HCT116 (cell line): ENCODE measurements around the gene ABHD10. TPM values are rescaled to one million over a fixed set of nuclear protein-coding genes. Genes with fewer than 3 reads are reported as not detected.

Source experiments
- ATAC-seq: fragments of 200-7000 bp; cut with Tn5 transposase; 2 replicates; pipeline ENCODE4 v1.9.1; 2020; ENCODE audit warnings: mild to moderate bottlenecking, moderate library complexity
- BruUV-seq: library from RNA; stranded (reverse); fragments of 400-500 nt; replicated peaks from 2 replicates; lab custom pipeline; 2021; lab: Mats Ljungman, UMichigan
- CTCF ChIA-PET: fragments of 300-600 bp; sonication (Branson Sonifier 250); formaldehyde crosslinking; loops from one replicate; lab custom pipeline; 2021; ENCODE audit warnings: antibody characterized with exemption; lab: Charles Lee
- POLR2A ChIA-PET: fragments of 300-600, 350-600 bp; sonication (Branson Sonifier 250); formaldehyde crosslinking; loops from one replicate; lab custom pipeline; 2021; ENCODE audit warnings: antibody characterized with exemption; lab: Charles Lee
- RAD21 ChIA-PET, 2 experiments: fragments of 300-600 bp; sonication (Branson Sonifier 250); formaldehyde crosslinking; loops; one replicate each; lab custom pipeline; 2023; ENCODE audit warnings: low total read pairs in 2 of 2; ENCODE audit not compliant: uncharacterized antibody in 2 of 2, unreplicated experiment in 2 of 2, low non-redundant PET in 1 of 2; lab: Charles Lee
- DNase-seq: peaks from one replicate; pipeline ENCODE4 v3.0.0-alpha.2; 2010; ENCODE audit warnings: low read depth, low spot score
- H2AFZ ChIP-seq: fragments of 200-600 bp; shearing (Covaris generic), sonication (generic); 2 replicates; pipeline ENCODE4 v1.6.1; 2017; ENCODE audit warnings: low read depth, mixed run types, mixed read lengths, antibody characterized with exemption, low read length; ENCODE audit not compliant: poor library complexity, severe bottlenecking
- H3K27ac ChIP-seq: 2 replicates; pipeline ENCODE4 v1.5.1; 2012; ENCODE audit warnings: low read depth, low read length
- H3K27me3 ChIP-seq: fragments of 200-600 bp; sonication (generic); 2 replicates; pipeline ENCODE4 v1.6.1; 2016; ENCODE audit warnings: mixed run types, low read length, mixed read lengths; ENCODE audit not compliant: insufficient read depth
- H3K36me3 ChIP-seq, 2 experiments: fragments of 200-500 bp in 1 of 2; fragments of 200-600 bp in 1 of 2; sonication (Bioruptor generic) in 1 of 2; sonication (generic) in 1 of 2; 2 replicates each; pipeline versions ENCODE4 v1.5.1 to v1.6.1; 2014 to 2016; ENCODE audit warnings: low read length in 2 of 2, inconsistent platforms in 1 of 2, mixed read lengths in 1 of 2, mixed run types in 1 of 2; ENCODE audit not compliant: insufficient read depth in 2 of 2, control insufficient read depth in 1 of 2
- H3K4me1 ChIP-seq, 2 experiments: fragments of 200-600 bp in 1 of 2; sonication (generic) in 1 of 2; 2 replicates each; pipeline versions ENCODE4 v1.5.1 to v1.6.1; 2012 to 2017; ENCODE audit warnings: low read length in 2 of 2, inconsistent platforms in 1 of 2, mild to moderate bottlenecking in 1 of 2, mixed read lengths in 1 of 2, mixed run types in 1 of 2, moderate library complexity in 1 of 2; ENCODE audit not compliant: insufficient read depth in 2 of 2, control insufficient read depth in 1 of 2
- H3K4me2 ChIP-seq: fragments of 200-600 bp; sonication (generic); 2 replicates; pipeline ENCODE4 v1.6.1; 2017; ENCODE audit warnings: mixed run types, low read length, mixed read lengths
- H3K4me3 ChIP-seq, 2 experiments: fragments of 200-600 bp in 1 of 2; sonication (generic) in 1 of 2; replicated peaks in 1 of 2; 2 replicates each; pipeline ENCODE4 v1.5.1; 2011 to 2016; ENCODE audit warnings: low read length in 2 of 2, control low read depth in 1 of 2, low read depth in 1 of 2, mild to moderate bottlenecking in 1 of 2, mixed read lengths in 1 of 2, mixed run types in 1 of 2
- H3K79me2 ChIP-seq: fragments of 200-600 bp; sonication (generic); 2 replicates; pipeline ENCODE4 v1.6.1; 2017; ENCODE audit warnings: mild to moderate bottlenecking, mixed run types, low read length, moderate library complexity, mixed read lengths; ENCODE audit not compliant: insufficient read depth
- H3K9ac ChIP-seq: fragments of 200-600 bp; sonication (generic); 2 replicates; pipeline ENCODE4 v1.6.1; 2016; ENCODE audit warnings: low read length, mixed read lengths
- H3K9me2 ChIP-seq: fragments of 200-600 bp; sonication (generic), shearing (Covaris generic); 2 replicates; pipeline ENCODE4 v1.6.1; 2017; ENCODE audit warnings: mixed run types, mild to moderate bottlenecking, moderate library complexity; ENCODE audit not compliant: insufficient read depth
- H3K9me3 ChIP-seq, 2 experiments: fragments of 200-500 bp in 1 of 2; fragments of 200-600 bp in 1 of 2; sonication (Bioruptor generic) in 1 of 2; sonication (generic) in 1 of 2; 2 replicates each; pipeline ENCODE4 v1.6.1; 2014 to 2017; ENCODE audit warnings: low read length in 2 of 2, mixed read lengths in 2 of 2, inconsistent platforms in 1 of 2, low read depth in 1 of 2, mild to moderate bottlenecking in 1 of 2, mixed run types in 1 of 2, moderate library complexity in 1 of 2; ENCODE audit not compliant: control insufficient read depth in 1 of 2, insufficient read depth in 1 of 2
- H4K20me1 ChIP-seq: fragments of 200-600 bp; sonication (generic), shearing (Covaris generic); 2 replicates; pipeline ENCODE4 v1.6.1; 2017; ENCODE audit warnings: mixed run types, mild to moderate bottlenecking, moderate library complexity; ENCODE audit not compliant: insufficient read depth
- CEBPB ChIP-seq: IDR thresholded peaks from 2 replicates; pipeline ENCODE4 v1.6.1; 2012; ENCODE audit warnings: low read depth
- ELF1 ChIP-seq: IDR thresholded peaks from 2 replicates; pipeline ENCODE4 v1.6.1; 2012; ENCODE audit warnings: low read depth, borderline replicate concordance
- EZH2 ChIP-seq: fragments of 200-600 bp; sonication (generic); IDR thresholded peaks from 2 replicates; pipeline ENCODE4 v1.6.1; 2017; ENCODE audit warnings: antibody characterized with exemption, mixed run types
- EZH2phosphoT487 ChIP-seq: fragments of 200-600 bp; IDR thresholded peaks from 2 replicates; pipeline ENCODE4 v1.6.1; 2018; ENCODE audit warnings: antibody characterized with exemption, borderline replicate concordance
- FOSL1 ChIP-seq: IDR thresholded peaks from 2 replicates; pipeline ENCODE4 v1.6.1; 2012; ENCODE audit warnings: low read depth
- JUND ChIP-seq: IDR thresholded peaks from 2 replicates; pipeline ENCODE4 v1.6.1; 2012
- POLR2A ChIP-seq: IDR thresholded peaks from 2 replicates; pipeline ENCODE4 v1.7.0; 2011; ENCODE audit warnings: borderline replicate concordance; ENCODE audit not compliant: insufficient read depth, insufficient read length; ENCODE audit errors: extremely low read depth
- REST ChIP-seq: IDR thresholded peaks from 2 replicates; pipeline ENCODE4 v1.6.1; 2012; ENCODE audit warnings: low read depth
- SP1 ChIP-seq: IDR thresholded peaks from 2 replicates; pipeline ENCODE4 v1.6.1; 2012; ENCODE audit warnings: low read depth
- SRF ChIP-seq: IDR thresholded peaks from 2 replicates; pipeline ENCODE4 v1.6.1; 2012; ENCODE audit warnings: low read depth
- TCF7L2 ChIP-seq: IDR thresholded peaks from 2 replicates; pipeline ENCODE4 v1.7.0; 2011; ENCODE audit warnings: borderline replicate concordance, inconsistent platforms; ENCODE audit not compliant: insufficient read depth, insufficient read length; ENCODE audit errors: extremely low read depth
- ZBTB33 ChIP-seq: IDR thresholded peaks from 2 replicates; pipeline ENCODE4 v1.6.1; 2011; ENCODE audit warnings: mild to moderate bottlenecking, low read length, moderate library complexity; ENCODE audit not compliant: insufficient replicate concordance; ENCODE audit errors: extremely low read depth
- ZNF274 ChIP-seq: fragments of 200-500 bp; sonication (Bioruptor generic); IDR thresholded peaks from 2 replicates; pipeline ENCODE4 v1.6.1; 2014; ENCODE audit warnings: mild to moderate bottlenecking, low read depth, low read length, inconsistent platforms
- intact Hi-C: fragments of 100-400 bp; cut with micrococcal nuclease; formaldehyde crosslinking; loops from 2 replicates; pipeline ENCODE4 v1.10.0; 2022
- total RNA-seq: library from RNA; stranded (reverse); gene quantifications from one replicate; pipeline ENCODE4 v1.2.1, GENCODE V29; 2021; ENCODE audit not compliant: unreplicated experiment

The ABHD10 gene
- total RNA-seq, 1 experiment from 2014 or later, result 295 TPM

- Histone ChIP-seq H2AFZ (no peak overlapping the region), H3K9me2 (no peaks in the 10 kb centered on the region)
- TF ChIP-seq CEBPB (no peak), EZH2phosphoT487 (no peak), ZBTB33 (no peak), SRF (no peak), TCF7L2 (no peak), JUND (no peak), ZNF274 (no peak), EZH2 (no peak), SP1 (no peak), REST (no peak), FOSL1 (no peak), ELF1 (no peak), POLR2A (no peak)
These were observed 40.9 kb downstream of the ABHD10 start for GRCh38 chr3:112019716-112020115.

More at GRCh38 chr3:112019716-112020115, 40.9 kb downstream of the ABHD10 start:
- H3K4me1 ChIP-seq, result no peaks in the 10 kb centered on the region
- H3K79me2 ChIP-seq, result no peaks in the 10 kb centered on the region
- ChIA-PET CTCF (interaction anchor here (0.6 kb wide), 1 partner anchor 153 kb away, joined by 3 read pairs; no protein-coding TSS in a partner anchor), POLR2A (interaction anchor here (0.6 kb wide), 1 partner anchor 41 kb away, joined by 3 read pairs; the partner anchor contains the start of gene ABHD10), RAD21 (no interaction called here)
- no peak overlapping the region for H3K4me3 ChIP-seq
- no peak overlapping the region for H3K9ac ChIP-seq
- H3K27me3 ChIP-seq, result no peaks in the 10 kb centered on the region
- H3K9me3 ChIP-seq, result no peaks in the 10 kb centered on the region
- BruUV-seq, result no TSS peak
- H3K36me3 ChIP-seq, result no peaks in the 10 kb centered on the region; a peak in 1 of 4 replicates
- no peak for DNase-seq
- H4K20me1 ChIP-seq, result no peaks in the 10 kb centered on the region
- H3K27ac ChIP-seq, result no peak overlapping the region
- intact Hi-C loops, result no loop called here
- H3K4me2 ChIP-seq, result no peak overlapping the region
- ATAC-seq, result no peak
